C4-2B (cell line): Measurements from ENCODE around the gene CD164L2.

Source experiments
- ZFX ChIP-seq: fragments of 450-650 bp; IDR thresholded peaks from 2 replicates; pipeline ENCODE4 v1.6.1; 2017
- TF ChIP-seq, protein P1 (sequence below): fragments of 450-650 bp; conservative IDR thresholded peaks from 2 replicates; pipeline ENCODE4 v1.5.1; 2017; ENCODE audit warnings: mild to moderate bottlenecking

DNA sequence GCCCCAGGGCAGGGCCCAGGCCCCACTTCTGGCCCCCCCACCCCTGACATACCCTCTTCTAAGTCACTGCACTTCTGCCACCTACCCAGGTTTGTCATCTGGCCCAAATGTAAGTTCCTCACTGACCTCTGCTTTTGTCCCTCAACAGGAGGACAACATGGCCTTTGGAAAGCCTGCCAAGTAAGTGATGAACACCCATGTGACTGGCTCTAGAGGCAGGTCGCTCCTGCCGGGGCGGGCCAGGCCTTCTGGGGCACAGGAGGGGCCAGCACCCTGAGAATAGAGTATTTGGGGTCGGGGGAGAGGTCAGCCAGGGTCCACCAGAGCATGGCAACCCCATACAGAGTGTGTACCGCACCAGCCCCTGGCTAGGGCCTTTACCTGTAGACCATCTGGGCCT is 51.2 kb downstream of the CD164L2 start:
- TF ChIP-seq, protein P1, sequence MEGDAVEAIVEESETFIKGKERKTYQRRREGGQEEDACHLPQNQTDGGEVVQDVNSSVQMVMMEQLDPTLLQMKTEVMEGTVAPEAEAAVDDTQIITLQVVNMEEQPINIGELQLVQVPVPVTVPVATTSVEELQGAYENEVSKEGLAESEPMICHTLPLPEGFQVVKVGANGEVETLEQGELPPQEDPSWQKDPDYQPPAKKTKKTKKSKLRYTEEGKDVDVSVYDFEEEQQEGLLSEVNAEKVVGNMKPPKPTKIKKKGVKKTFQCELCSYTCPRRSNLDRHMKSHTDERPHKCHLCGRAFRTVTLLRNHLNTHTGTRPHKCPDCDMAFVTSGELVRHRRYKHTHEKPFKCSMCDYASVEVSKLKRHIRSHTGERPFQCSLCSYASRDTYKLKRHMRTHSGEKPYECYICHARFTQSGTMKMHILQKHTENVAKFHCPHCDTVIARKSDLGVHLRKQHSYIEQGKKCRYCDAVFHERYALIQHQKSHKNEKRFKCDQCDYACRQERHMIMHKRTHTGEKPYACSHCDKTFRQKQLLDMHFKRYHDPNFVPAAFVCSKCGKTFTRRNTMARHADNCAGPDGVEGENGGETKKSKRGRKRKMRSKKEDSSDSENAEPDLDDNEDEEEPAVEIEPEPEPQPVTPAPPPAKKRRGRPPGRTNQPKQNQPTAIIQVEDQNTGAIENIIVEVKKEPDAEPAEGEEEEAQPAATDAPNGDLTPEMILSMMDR, result no peak
- TF ChIP-seq ZFX, result no peak
